Frontal cortex (tissue), 4 donors: Measurements from ENCODE around the gene ARHGEF16. TPM values are rescaled to one million over a fixed set of nuclear protein-coding genes. Genes with fewer than 3 reads are reported as not detected.

ENCODE experiments used
- DNase-seq, 2 donors: peaks; one replicate each; pipeline ENCODE4 v3.0.0; 2012; ENCODE audit warnings: low spot score in 2 of 2
- FAIRE-seq: peaks from 2 replicates; lab custom pipeline; 2012; peaks lifted over from hg19 to GRCh38; lab: Jason Lieb, UNC
- total RNA-seq: library from RNA; depleted of rRNA; stranded (reverse); fragments of >200 nt; gene quantifications from one replicate; pipeline ENCODE4 v1.2.3, GENCODE V29; 2014
- donor health status: control.
- donor health status: control.
- donor health status: control.

ARHGEF16 gene
- total RNA-seq, 1 donor from 2014 or later: not detected

DNA sequence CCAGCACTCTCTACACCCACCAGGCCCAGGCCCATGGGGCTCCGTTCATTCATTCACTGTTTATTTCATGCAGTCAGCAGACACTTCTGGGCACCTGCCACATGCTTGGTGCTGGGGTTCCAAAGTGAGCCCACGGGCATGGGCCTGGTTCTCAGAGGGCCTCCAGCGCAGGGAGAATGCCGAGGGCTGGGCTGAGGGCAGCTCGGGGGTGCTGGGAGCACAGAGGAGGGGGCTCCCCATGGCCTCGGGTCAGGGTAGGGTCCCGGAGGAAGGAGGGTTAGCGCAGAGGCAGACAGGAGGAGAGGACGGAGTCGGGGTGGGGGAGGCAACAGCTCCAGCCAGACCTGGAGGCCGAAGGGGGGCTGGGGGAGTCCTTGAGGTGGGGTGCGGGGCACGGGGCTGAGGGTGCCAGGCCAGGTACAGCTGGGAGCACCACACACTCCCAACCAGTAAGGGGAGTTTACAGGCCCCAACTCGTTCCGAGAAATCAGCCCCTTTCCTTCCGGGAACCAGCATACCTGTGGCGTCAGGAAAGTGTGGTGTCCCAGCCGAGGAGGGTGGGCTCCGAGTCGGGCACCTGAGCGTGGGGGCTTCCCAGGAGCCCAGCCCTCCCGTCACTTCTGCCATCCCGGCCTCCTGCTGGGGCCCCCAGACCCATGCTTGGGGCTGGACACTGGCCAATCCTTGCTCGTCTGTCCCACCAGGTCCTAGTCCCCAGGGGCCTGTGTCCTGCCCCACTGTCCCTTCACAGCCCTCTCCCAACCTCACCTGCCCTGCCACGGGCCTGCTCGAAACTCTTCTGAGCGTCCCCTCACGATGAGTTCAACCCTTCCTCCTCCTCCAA, 10.8 kb downstream of the ARHGEF16 start:
- FAIRE-seq (no peak), DNase-seq (no peak)

DNA sequence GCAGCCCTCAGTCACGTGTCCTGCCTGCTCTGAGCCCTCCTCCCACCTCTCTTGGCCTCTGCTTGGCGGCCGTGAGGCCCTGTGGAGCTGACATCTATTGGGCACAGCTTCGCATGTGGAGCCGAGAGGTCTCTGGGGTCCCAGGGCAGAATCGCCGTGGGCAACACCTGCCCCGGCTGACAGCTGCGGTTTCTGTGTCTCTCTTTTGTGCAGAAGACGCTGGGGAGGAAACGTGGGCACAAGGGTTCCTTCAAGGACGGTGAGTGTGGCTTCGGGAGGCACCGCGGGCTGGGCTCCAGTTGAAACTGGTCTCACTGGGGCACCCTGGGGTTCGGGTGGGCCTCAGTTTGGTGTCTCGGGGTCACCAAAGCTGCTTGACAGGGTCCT, 11.5 kb downstream of the ARHGEF16 start:
- DNase-seq (no peak), FAIRE-seq (no peak)

DNA sequence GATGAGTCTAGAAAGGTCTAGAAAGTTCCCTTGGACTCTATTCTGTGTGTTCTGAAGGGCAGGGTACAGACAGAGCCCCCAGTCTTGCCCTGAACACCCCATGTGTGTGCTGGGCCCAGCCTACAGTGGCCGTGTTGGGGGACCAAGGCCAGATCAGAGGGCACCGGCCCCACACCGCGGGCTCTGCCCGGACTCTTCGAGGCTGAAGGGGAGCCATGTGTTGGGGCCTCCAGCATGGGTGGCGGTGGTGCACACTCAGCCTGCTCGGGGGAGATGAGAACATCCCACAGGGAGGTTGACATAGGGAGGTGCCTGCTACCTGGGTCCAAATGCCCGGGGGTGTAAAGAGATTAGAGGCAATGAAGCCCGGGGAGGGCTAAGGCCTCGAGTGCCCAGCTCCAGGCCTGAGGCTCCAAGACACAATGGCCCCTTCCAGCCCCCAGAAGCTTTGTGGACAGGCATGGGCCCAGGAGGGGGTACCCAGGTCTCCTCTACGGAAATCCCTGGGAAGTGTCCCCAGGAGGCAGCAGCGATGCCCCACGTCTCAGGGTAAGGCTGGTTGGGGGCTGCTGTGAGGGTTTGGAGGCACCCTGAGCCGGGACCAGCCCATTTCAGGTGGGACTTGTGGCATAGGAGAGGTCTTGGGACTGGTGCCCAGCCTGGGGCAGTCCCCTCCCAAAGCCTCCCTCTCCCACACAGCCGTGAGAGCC, 12.1 kb downstream of the ARHGEF16 start:
- FAIRE-seq: no peak
- DNase-seq: no peak

DNA sequence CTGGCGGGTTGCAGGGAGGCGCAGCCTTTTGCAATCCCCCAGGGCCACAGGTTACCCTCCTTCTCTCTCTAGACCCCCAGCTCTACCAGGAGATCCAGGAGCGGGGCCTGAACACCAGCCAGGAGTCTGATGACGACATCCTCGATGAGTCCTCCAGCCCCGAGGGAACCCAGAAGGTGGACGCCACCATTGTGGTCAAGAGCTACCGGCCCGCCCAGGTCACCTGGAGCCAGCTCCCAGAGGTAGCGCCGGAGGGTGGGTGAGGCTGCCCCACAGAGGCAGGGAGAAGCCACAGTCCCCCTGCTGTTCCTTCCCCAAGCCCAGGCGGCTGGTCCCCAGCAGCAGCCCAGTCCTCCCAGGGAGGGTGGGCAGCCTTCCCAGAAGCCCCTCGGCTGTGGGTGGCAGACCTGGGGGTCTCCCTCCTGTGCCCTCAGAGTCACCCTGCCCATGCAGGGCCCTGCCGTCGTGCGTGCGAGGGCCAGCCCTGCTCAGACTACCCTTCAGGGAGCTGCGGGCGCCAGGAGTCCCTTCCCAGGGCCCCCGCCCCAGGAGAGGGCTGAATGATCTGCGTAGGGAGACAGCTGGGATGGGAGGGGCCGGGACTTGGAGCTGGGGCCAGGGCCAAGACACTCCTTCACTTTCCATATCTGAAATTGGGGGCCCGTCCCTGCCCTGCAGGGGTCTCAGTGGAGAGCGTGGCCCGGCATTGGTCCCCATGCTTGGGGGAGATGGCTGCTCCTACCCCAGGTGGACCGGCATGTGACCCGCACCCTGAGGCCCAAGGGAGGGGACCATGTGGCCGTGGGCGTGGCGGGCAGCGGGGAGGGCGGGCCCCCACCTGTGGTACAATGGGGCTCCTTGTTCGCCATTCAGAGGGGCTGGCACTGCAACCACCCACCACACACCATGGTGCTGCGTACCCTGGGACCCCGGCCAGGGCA, 12.9 kb downstream of the ARHGEF16 start:
- no peak for DNase-seq

DNA sequence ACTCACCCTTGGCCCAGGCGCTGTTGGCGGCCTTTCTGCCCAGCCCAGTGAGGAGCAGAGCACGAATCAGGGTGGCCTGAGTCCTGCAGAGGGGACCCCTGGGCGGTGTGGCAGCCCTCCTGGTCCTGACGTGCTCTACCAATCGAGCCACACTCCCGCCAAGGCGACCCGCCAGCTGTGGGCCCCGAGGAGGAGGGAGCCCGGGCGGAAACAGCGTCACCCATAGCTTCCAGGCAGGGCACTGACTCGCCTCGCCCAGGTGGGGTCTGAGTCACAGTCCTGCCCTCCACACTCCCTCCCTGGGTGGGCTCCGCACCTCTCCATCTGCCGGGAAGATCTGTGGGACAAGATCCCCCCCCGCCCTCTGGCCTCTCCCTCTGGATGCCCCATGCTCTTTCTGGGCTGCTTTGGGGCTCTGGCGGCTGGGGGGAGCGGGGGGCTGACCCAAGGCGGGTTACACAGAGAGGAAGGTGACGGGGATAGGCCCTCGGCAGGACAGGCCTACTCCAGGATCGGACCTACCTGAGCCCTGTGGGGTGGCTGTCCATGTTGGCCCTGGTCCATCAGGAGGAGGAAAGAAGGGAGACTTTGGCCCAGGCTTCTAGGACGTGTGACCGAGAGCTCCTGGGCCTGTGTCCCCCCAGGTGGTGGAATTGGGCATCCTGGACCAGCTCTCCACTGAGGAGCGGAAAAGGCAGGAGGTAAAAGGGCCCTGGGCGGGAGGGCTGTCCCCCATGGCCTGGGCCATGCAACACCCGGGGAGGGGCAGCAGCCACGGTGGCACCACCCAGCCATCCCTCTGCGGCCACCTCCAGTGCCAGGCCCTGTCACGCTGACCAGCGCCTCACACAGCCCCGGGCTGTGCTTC, 14.0 kb downstream of the ARHGEF16 start:
- no peak for DNase-seq
- FAIRE-seq: no peak

More for the DNA sequence above, 12.9 kb downstream of the ARHGEF16 start:
- FAIRE-seq: no peak

- no peak for DNase-seq
- no peak for FAIRE-seq
These were observed 14.8 kb downstream of the ARHGEF16 start for GRCh38 chr1:3469104-3469848.

- no peak for FAIRE-seq
- DNase-seq: no peak
These were observed 15.6 kb downstream of the ARHGEF16 start for GRCh38 chr1:3469849-3470649.

DNA sequence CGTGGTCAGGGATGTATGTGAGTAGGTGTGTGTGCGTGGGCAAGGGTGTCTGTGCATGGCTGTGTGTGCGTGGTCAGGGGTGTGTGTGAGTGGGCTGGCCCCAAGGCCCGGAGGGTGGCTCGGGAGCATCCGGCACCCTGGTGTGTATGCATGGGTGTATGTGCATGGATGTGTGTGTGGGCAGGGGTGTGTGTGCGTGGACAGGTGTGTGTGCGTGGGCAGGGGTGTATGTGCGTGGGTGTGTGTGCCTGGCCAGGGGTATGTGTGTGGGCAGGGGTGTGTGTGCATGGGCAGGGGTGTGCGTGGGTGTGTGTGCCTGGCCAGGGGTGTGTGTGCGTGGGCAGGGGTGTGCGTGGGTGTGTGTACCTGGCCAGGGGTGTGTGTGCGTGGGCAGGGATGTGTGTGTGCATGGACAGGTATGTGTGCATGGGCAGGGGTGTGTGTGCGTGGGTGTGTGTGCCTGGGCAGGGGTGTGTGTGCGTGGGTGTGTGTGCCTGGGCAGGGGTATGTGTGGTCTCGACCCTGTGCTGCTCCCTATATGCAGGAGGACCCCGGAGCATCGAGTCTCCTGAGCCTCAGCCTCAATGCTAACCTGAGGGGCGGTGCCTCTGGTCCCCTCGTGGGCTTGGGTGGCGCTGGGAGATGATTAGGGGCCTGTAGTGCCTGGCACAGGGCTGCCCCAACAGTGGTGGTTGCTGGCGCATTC, 16.3 kb downstream of the ARHGEF16 start:
- DNase-seq: no peak
- no peak for FAIRE-seq

DNA sequence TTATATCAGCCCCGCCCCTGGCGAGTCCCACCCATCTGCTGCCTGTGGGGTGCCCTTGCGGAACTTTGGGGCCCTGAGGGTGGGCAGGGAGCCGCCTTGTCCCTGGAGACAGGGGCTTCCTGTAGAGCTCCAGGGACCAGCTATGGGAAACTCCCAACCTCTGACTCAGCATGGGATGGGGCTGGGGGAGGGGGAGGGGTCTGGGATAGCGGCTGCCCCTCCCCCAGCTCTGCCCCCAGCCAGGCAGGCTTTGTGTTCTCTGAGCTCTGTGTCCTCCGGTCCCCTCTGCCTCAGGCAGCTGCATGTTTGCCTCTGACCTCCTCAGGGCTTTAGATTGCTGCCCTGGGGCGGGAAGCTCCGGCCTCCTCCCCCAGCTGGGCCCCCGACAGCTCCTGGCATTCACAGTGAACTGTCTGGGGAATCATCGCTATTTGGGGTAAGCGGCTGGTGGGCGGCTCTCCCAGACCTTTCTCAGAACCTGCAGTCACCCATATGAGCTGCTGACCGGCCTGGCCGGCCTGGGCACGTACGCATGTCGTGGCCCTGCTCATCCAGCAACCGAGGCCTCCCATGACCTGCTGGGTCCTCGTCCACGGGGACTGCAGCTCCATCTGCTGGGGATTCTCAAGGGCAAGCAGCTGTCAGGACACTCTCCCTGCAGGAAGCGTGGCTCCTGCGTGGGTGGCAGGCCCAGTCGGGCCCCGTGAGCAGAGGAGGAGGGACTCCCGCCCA, 17.1 kb downstream of the ARHGEF16 start:
- DNase-seq: peak; percentile 75 to 85
- no peak for FAIRE-seq

DNA sequence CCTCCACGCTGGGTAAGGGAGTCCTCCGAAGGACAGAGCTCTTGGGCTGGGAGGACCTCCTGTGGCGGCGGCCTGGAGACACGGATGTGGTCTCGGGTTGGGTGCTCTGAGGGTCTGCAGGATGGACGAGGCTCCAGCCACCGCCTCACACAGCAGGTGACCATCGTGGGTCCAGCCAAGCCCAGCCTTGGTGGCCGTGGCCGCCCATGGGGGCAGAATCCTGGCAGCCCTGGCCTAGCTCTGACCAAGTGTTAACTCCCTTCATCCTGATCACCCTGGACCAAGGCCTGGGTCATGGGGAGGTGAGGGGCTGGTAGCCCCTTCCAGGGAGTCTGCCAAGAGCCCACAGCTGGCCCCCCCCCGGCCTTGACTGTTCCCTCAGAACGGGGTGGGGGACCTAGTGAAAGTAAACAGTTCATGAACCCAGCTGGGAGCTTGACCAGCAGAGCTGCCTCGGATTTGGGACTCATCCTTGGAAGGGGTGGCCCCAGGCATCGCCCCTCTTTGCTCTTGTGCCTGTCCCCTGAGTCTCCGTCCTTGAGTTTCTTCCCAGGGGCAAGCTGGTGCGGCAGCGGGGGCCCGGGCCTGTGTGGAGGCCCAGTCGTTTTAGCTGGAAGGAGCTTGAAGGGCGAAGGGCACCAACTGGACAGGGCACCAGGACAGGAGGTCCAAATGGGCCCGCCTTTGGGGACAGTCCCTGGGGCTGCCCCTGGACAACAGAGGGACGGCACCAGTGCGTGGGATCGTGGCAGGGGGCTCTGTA, 17.8 kb downstream of the ARHGEF16 start:
- DNase-seq (no peak), FAIRE-seq (no peak)

- DNase-seq (no peak), FAIRE-seq (no peak)
These were observed 18.4 kb downstream of the ARHGEF16 start for GRCh38 chr1:3472906-3473305.

GRCh38 chr1:3473381-3473844, 18.9 kb downstream of the ARHGEF16 start:
- DNase-seq: no peak
- no peak for FAIRE-seq

DNA sequence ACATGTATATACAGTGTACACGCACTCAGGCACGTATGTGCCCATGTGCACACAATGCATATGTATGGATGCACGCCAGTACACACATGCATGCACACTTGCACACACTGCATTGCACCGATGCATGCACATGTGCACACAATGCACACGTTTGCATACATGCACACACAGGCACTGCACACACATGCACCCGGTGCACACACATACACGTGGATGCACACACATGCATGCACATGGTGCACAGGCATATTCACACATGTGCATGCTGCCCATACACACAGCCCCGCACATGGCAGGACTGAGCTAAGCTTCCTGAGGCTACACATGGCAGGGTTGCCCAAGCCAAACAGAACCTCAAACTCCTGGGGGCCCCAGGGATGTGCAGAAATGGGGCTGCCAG, 19.6 kb downstream of the ARHGEF16 start:
- DNase-seq: no peak
- FAIRE-seq: no peak

GRCh38 chr1:3474421-3474820, 20.0 kb downstream of the ARHGEF16 start:
- DNase-seq: no peak
- no peak for FAIRE-seq

GRCh38 chr1:3475839-3476573, 21.5 kb downstream of the ARHGEF16 start:
- DNase-seq: no peak
- no peak for FAIRE-seq
